Osteoblast (primary cell): ENCODE measurements around the gene ZSWIM6. TPM values are rescaled to one million over a fixed set of nuclear protein-coding genes. Genes with fewer than 3 reads are reported as not detected.

Experiments
- DNase-seq: peaks from one replicate; pipeline ENCODE4 v3.0.0; 2011; ENCODE audit warnings: low spot score, mixed read lengths; ENCODE audit not compliant: insufficient read length; ENCODE audit errors: missing footprints
- H2AFZ ChIP-seq: 2 replicates; pipeline ENCODE4 v1.6.0; 2011; ENCODE audit warnings: mild to moderate bottlenecking, low read length
- H3K27ac ChIP-seq: 2 replicates; pipeline ENCODE4 v1.5.1; 2011; ENCODE audit warnings: mild to moderate bottlenecking, low read depth, low read length, moderate library complexity
- H3K27me3 ChIP-seq: 2 replicates; pipeline ENCODE4 v1.6.0; 2012; ENCODE audit warnings: mild to moderate bottlenecking, control low read depth, inconsistent platforms, low read length, moderate library complexity; ENCODE audit not compliant: insufficient read depth
- H3K36me3 ChIP-seq: 2 replicates; pipeline ENCODE4 v1.5.1; 2011; ENCODE audit warnings: mild to moderate bottlenecking, low read length, control low read depth, moderate library complexity; ENCODE audit not compliant: insufficient read depth
- H3K4me1 ChIP-seq: 2 replicates; pipeline ENCODE4 v1.5.1; 2011; ENCODE audit warnings: mild to moderate bottlenecking, low read length, control low read depth, moderate library complexity; ENCODE audit not compliant: insufficient read depth
- H3K4me2 ChIP-seq: 2 replicates; pipeline ENCODE4 v1.6.0; 2011; ENCODE audit warnings: mild to moderate bottlenecking, low read length; ENCODE audit not compliant: insufficient read depth
- H3K4me3 ChIP-seq: fragments of 200-600 bp; sonication (generic); 3 replicates; pipeline ENCODE4 v1.5.1; 2012; ENCODE audit warnings: mild to moderate bottlenecking, low read length, inconsistent platforms; ENCODE audit not compliant: insufficient read depth
- H3K79me2 ChIP-seq: 2 replicates; pipeline ENCODE4 v1.6.0; 2012; ENCODE audit warnings: mild to moderate bottlenecking, low read length, control low read depth, inconsistent platforms; ENCODE audit not compliant: insufficient read depth
- H3K9me3 ChIP-seq: 2 replicates; pipeline ENCODE4 v1.5.1; 2011; ENCODE audit warnings: low read depth, low read length, control low read depth
- H4K20me1 ChIP-seq: 2 replicates; pipeline ENCODE4 v1.6.0; 2012; ENCODE audit warnings: mild to moderate bottlenecking, low read length, control low read depth; ENCODE audit not compliant: insufficient read depth
- CTCF ChIP-seq: IDR thresholded peaks from 2 replicates; pipeline ENCODE4 v1.5.1; 2011; ENCODE audit warnings: mild to moderate bottlenecking, low read depth, low read length, moderate library complexity; ENCODE audit errors: extremely low read depth
- total RNA-seq: library from RNA; depleted of rRNA; stranded (reverse); fragments of >200 nt; gene quantifications from 2 replicates; pipeline ENCODE4 v1.2.3, GENCODE V29; 2012

The ZSWIM6 gene
- total RNA-seq, 1 donor, result 10.5 TPM

GRCh38 chr5:61425918-61426317 is 93.9 kb downstream of the ZSWIM6 start:
- peaks cover 8% of the 10 kb centered on the region for H3K4me1 ChIP-seq
- no peak overlapping the region for H3K4me2 ChIP-seq
- H3K9me3 ChIP-seq, result no peaks in the 10 kb centered on the region
- H3K79me2 ChIP-seq, result peaks cover 98% of the 10 kb centered on the region
- DNase-seq, result no peak
- no peak overlapping the region for H3K27ac ChIP-seq
- TF ChIP-seq CTCF, result no peak
- peaks cover 34% of the 10 kb centered on the region for H4K20me1 ChIP-seq
- H2AFZ ChIP-seq, result no peak overlapping the region
- no peaks in the 10 kb centered on the region for H3K27me3 ChIP-seq
- no peak overlapping the region for H3K4me3 ChIP-seq
- H3K36me3 ChIP-seq, result no peaks in the 10 kb centered on the region

- TF ChIP-seq CTCF, result no peak
- peaks cover 37% of the 10 kb centered on the region for H4K20me1 ChIP-seq
- peaks cover 2% of the 10 kb centered on the region for H3K4me1 ChIP-seq
- DNase-seq, result no peak
- H3K9me3 ChIP-seq, result no peaks in the 10 kb centered on the region
- H3K4me2 ChIP-seq, result no peak overlapping the region
- H2AFZ ChIP-seq, result no peak overlapping the region
- no peak overlapping the region for H3K27ac ChIP-seq
- no peaks in the 10 kb centered on the region for H3K27me3 ChIP-seq
- H3K4me3 ChIP-seq, result no peak overlapping the region
- H3K36me3 ChIP-seq, result no peaks in the 10 kb centered on the region
- H3K79me2 ChIP-seq, result peaks cover 87% of the 10 kb centered on the region
Observed at GRCh38 chr5:61429906-61430305, 97.8 kb downstream of the ZSWIM6 start.

GRCh38 chr5:61431923-61432620 is 100.0 kb downstream of the ZSWIM6 start:
- Histone ChIP-seq H3K4me2 (no peak overlapping the region), H3K27me3 (no peaks in the 10 kb centered on the region), H4K20me1 (peaks cover 36% of the 10 kb centered on the region), H3K79me2 (peaks cover 87% of the 10 kb centered on the region), H2AFZ (no peak overlapping the region), H3K36me3 (no peaks in the 10 kb centered on the region), H3K9me3 (no peaks in the 10 kb centered on the region), H3K4me3 (no peak overlapping the region), H3K4me1 (no peaks in the 10 kb centered on the region), H3K27ac (no peak overlapping the region)
- no peak for DNase-seq
- TF ChIP-seq CTCF, result no peak

GRCh38 chr5:61435368-61435767 is 103.3 kb downstream of the ZSWIM6 start:
- H3K27ac ChIP-seq, result no peak overlapping the region
- no peak overlapping the region for H3K4me3 ChIP-seq
- no peaks in the 10 kb centered on the region for H3K27me3 ChIP-seq
- no peak overlapping the region for H3K4me2 ChIP-seq
- TF ChIP-seq CTCF, result no peak
- DNase-seq, result no peak
- no peaks in the 10 kb centered on the region for H3K36me3 ChIP-seq
- H3K79me2 ChIP-seq, result peaks cover 89% of the 10 kb centered on the region
- peaks cover 39% of the 10 kb centered on the region for H4K20me1 ChIP-seq
- H2AFZ ChIP-seq, result no peak overlapping the region
- no peaks in the 10 kb centered on the region for H3K9me3 ChIP-seq
- peaks cover 7% of the 10 kb centered on the region for H3K4me1 ChIP-seq
